ENCODE results near the gene HOXD13. TPM values are rescaled to one million over a fixed set of nuclear protein-coding genes. Genes with fewer than 3 reads are reported as not detected.

The HOXD13 gene
- total RNA-seq, 2 experiments from 2014 or later = not detected

GRCh38 chr2:176121190-176122051 is 28.9 kb downstream of the HOXD13 start:
- Mint-ChIP-seq H3K4me1 (ENCODE audit: low read depth) (peaks cover 14% of the 10 kb centered on the region), H3K36me3 (ENCODE audit: low read depth) (peaks cover 10% of the 10 kb centered on the region), H3K4me3 (no peak overlapping the region), H3K27me3 (peaks cover 93% of the 10 kb centered on the region), H3K27ac (no peak overlapping the region), H3K9me3 (no peaks in the 10 kb centered on the region)
- intact Hi-C loops (cut with DNase I, micrococcal nuclease) = loop anchor here in 1 of 2 experiments (10.0 kb wide), 1 partner anchor 53 kb away; no protein-coding TSS in a partner anchor
- Histone ChIP-seq H3K27me3 (ENCODE audit: control insufficient read depth in 1 of 2, insufficient read depth in 2 of 2, low read length in 2 of 2) (peaks cover 90 to 98% of the 10 kb centered on the region in 2 experiments), H3K4me1 (ENCODE audit: insufficient read depth, low read length) (peaks cover 26% of the 10 kb centered on the region), H3K4me3 (ENCODE audit: low read length) (no peak overlapping the region), H3K9me3 (ENCODE audit: control insufficient read depth in 1 of 2, insufficient read depth in 1 of 2, low read length in 2 of 2) (peaks cover 0 to 61% of the 10 kb centered on the region in 2 experiments), H3K36me3 (ENCODE audit: insufficient read depth, low read length) (no peaks in the 10 kb centered on the region), H3K27ac (ENCODE audit: low read depth in 1 of 2, low read length in 2 of 2) (no peak overlapping the region)
- DNase-seq (no peak), ATAC-seq (ENCODE audit: poor library complexity) (no peak)
- no peak for TF ChIP-seq CTCF (IDR thresholded peaks at IDR 0.05)
- ChIA-PET POLR2A (interaction anchor here (1.2 to 2.6 kb wide), 2 partner anchors 11 kb away, joined by 3 to 8 read pairs; no protein-coding TSS in a partner anchor), CTCF (interaction anchor here (1.5 kb wide), 1 partner anchor 1027 kb away, joined by 3 read pairs; no protein-coding TSS in a partner anchor)

DNA sequence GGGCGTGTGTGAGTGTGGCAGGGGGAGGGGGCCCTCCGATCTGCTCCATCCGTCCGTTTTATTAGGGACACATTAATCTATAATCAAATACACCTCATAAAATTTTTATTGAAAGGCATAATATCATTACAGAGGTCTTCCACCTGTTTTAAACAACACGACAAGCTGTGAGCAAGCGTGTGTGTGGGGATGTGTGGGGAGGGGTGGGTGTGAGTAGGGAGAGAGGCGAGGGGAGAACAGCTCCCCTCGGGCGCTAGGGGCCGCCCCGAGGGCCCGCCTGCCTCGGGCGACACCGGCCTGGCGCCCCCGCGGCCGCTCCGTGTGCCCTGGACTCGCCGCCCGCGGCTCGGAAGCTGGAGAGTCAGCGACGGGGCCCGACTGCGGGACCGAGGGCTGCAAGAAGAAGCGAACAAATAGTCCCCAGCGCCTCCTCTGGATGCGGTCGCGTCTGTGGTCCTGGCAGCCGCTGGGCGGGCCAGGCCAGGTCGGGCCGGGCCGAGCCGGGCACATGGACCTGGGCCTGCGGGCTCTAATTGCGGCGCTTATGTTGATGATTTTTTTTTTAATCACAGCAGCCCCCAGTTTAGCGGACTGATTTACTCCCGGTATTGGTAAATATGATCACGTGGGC is 29.6 kb downstream of the HOXD13 start:
- Mint-ChIP-seq H3K4me3 (peak overlapping the region; percentile 81), H3K27me3 (peaks cover 93% of the 10 kb centered on the region), H3K9me3 (no peaks in the 10 kb centered on the region), H3K4me1 (ENCODE audit: low read depth) (peaks cover 18% of the 10 kb centered on the region), H3K36me3 (ENCODE audit: low read depth) (peaks cover 6% of the 10 kb centered on the region), H3K27ac (no peak overlapping the region)
- ATAC-seq (ENCODE audit: poor library complexity) (peak; percentile 24), DNase-seq (no peak)
- Histone ChIP-seq H3K4me3 (ENCODE audit: low read length) (peak overlapping the region; percentile 37), H3K9me3 (ENCODE audit: control insufficient read depth in 1 of 2, insufficient read depth in 1 of 2, low read length in 2 of 2) (peaks cover 0 to 55% of the 10 kb centered on the region in 2 experiments), H3K4me1 (ENCODE audit: insufficient read depth, low read length) (peaks cover 26% of the 10 kb centered on the region), H3K27ac (ENCODE audit: low read depth in 1 of 2, low read length in 2 of 2) (no peak overlapping the region), H3K27me3 (ENCODE audit: control insufficient read depth in 1 of 2, insufficient read depth in 2 of 2, low read length in 2 of 2) (peaks cover 88 to 97% of the 10 kb centered on the region in 2 experiments), H3K36me3 (ENCODE audit: insufficient read depth, low read length) (no peaks in the 10 kb centered on the region)
- CTCF ChIA-PET = interaction anchor here (1.5 kb wide), 1 partner anchor 1027 kb away, joined by 3 read pairs; no protein-coding TSS in a partner anchor
- POLR2A ChIA-PET = interaction anchor here (1.2 to 2.6 kb wide), 2 partner anchors 11 to 12 kb away, joined by 3 to 8 read pairs; no protein-coding TSS in a partner anchor
- no peak for TF ChIP-seq CTCF (IDR thresholded peaks at IDR 0.05)
- intact Hi-C loops (cut with DNase I, micrococcal nuclease) = loop anchor here in 1 of 2 experiments (10.0 kb wide), 1 partner anchor 53 kb away; no protein-coding TSS in a partner anchor

GRCh38 chr2:176122683-176123410 is 30.3 kb downstream of the HOXD13 start, which contains the start of gene HOXD9:
TSS of gene HOXD9 (plus strand) at chr2:176122719. CDS start at chr2:176122769, 50 bp downstream.
- H3K27me3 Mint-ChIP-seq = peaks cover 94% of the 10 kb centered on the region
- Histone ChIP-seq H3K36me3 (ENCODE audit: insufficient read depth, low read length) (no peaks in the 10 kb centered on the region), H3K4me3 (ENCODE audit: low read length) (peak within 1 kb of the TSS; percentile 37), H3K27ac (ENCODE audit: low read depth in 1 of 2, low read length in 2 of 2) (no peak within 1 kb of the TSS), H3K27me3 (ENCODE audit: control insufficient read depth in 1 of 2, insufficient read depth in 2 of 2, low read length in 2 of 2) (peaks cover 88 to 97% of the 10 kb centered on the region in 2 experiments), H3K9me3 (ENCODE audit: control insufficient read depth in 1 of 2, insufficient read depth in 1 of 2, low read length in 2 of 2) (peaks cover 0 to 48% of the 10 kb centered on the region in 2 experiments), H3K4me1 (ENCODE audit: insufficient read depth, low read length) (peaks cover 26% of the 10 kb centered on the region)
- H3K9me3 Mint-ChIP-seq = no peaks in the 10 kb centered on the region
- H3K4me1 Mint-ChIP-seq (ENCODE audit: low read depth) = peaks cover 23% of the 10 kb centered on the region
- TF ChIP-seq CTCF (IDR thresholded peaks at IDR 0.05) = no peak
- ATAC-seq (ENCODE audit: poor library complexity) (peak; percentile 54), DNase-seq (peak in 2 of 14 experiments; percentile 46 to 50)
- no peak within 1 kb of the TSS for H3K27ac Mint-ChIP-seq
- intact Hi-C loops (cut with DNase I, micrococcal nuclease) = loop anchor here in 1 of 2 experiments (10.0 kb wide), 1 partner anchor 52 kb away; no protein-coding TSS in a partner anchor
- ChIA-PET POLR2A (interaction anchor here (1.2 kb wide), 1 partner anchor 10 kb away, joined by 3 read pairs; no protein-coding TSS in a partner anchor), CTCF (no interaction called here)
- peak within 1 kb of the TSS; percentile 81 for H3K4me3 Mint-ChIP-seq
- H3K36me3 Mint-ChIP-seq (ENCODE audit: low read depth) = peaks cover 6% of the 10 kb centered on the region

Measured in CD4-positive, alpha-beta T cell (primary cell).